ENCODE measurements around the gene KIF26B.
"Not testable (repeated sequence)": the region's sequence is repeated elsewhere in the genome, so short reads cannot be mapped to it uniquely, and the experiment has no call there.

Gene KIF26B

DNA sequence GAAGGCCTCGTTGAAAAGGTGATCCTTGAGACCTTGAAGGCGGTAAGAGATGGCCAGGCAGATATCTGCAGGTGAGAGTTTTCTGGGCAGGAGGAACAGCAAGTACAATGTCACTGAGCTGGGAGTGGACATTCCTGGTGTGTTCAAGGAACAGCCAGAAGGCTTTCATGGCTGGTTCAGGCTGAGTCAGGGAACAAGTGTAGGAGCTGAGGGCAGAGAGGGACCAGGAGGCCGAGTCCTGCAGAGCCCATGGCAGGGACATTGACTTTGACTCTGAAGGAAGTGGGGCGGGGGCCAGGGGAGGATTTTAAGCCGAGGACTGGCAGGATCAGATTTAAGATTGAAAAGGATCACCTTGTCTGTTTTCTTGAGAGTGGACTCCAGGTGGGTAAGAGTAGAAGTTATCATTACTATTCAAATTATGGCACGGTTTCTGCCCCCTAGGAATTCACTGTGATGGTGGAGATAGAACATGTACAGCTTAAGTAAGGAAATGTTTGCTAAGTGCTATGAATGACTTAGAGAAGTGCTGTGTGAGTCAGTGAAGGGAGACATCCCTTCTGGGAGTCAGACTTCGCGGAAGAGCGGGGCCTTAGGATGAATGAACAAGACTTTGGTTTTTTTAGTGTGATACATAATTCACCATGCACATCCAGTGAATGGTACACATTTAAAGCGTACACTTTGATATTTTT is 202.3 kb downstream of the KIF26B start:
- no peak for DNase-seq (ENCODE audit: low read depth)
- TF ChIP-seq, protein P1, sequence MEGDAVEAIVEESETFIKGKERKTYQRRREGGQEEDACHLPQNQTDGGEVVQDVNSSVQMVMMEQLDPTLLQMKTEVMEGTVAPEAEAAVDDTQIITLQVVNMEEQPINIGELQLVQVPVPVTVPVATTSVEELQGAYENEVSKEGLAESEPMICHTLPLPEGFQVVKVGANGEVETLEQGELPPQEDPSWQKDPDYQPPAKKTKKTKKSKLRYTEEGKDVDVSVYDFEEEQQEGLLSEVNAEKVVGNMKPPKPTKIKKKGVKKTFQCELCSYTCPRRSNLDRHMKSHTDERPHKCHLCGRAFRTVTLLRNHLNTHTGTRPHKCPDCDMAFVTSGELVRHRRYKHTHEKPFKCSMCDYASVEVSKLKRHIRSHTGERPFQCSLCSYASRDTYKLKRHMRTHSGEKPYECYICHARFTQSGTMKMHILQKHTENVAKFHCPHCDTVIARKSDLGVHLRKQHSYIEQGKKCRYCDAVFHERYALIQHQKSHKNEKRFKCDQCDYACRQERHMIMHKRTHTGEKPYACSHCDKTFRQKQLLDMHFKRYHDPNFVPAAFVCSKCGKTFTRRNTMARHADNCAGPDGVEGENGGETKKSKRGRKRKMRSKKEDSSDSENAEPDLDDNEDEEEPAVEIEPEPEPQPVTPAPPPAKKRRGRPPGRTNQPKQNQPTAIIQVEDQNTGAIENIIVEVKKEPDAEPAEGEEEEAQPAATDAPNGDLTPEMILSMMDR (IDR thresholded peaks at IDR 0.05; ENCODE audit: control insufficient read depth, insufficient read depth, low read depth, low read length, missing control alignments): no peak
- H3K4me3 ChIP-seq (ENCODE audit: control insufficient read depth, low read depth, low read length): no peak overlapping the region

DNA sequence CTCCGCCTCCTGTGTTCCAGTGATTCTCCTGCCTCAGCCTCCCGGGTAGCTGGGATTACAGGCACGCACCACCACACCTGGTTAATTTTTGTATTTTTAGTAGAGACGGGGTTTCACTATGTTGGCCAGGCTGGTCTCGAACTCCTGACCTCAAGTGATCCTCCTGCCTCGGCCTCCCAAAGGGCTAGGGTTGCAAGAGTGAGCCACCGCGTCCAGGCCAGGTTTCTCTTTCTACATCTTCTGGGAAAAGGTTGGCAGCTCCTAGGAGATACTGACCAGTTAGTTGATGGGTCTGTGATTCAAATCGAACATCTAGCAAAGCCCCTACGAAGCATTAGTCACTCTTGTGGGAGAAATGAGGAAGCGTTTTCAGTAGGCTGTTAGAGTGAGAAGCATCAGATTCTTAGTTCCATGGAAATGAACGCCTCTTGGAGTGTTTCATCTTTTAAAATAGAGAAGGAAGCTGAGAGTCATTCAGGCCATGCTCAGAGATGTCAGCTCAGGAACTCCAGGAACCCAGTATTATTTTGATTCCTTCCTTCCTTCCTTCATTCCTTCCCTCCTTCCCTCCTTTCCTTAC is 204.4 kb downstream of the KIF26B start:
- not testable (repeated sequence) for H3K4me3 ChIP-seq (ENCODE audit: control insufficient read depth, low read depth, low read length); DNase-seq (ENCODE audit: low read depth)

DNA sequence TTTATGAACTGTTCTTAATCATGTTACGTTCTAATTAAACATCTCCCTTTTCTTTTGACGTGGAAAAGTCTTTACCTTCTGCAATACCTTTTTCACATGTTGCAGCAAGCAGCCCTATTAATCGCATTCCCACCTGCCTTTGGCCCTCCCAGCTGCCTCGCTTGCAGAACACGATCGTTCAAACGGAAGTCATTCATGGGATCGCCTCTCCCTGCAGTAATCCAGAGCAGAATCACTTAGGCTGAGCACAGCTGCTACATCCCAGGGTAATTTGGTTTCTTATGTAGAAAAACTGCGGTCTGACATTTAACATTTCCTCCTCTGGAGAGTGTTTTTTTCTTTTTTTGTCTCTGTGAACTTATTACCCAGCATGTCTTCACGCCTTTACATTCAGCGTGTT is 206.3 kb downstream of the KIF26B start:
- no peak for DNase-seq (ENCODE audit: low read depth)
- no peak overlapping the region for H3K4me3 ChIP-seq (ENCODE audit: control insufficient read depth, low read depth, low read length)
- TF ChIP-seq, protein P1 (IDR thresholded peaks at IDR 0.05; ENCODE audit: control insufficient read depth, insufficient read depth, low read depth, low read length, missing control alignments): no peak

DNA sequence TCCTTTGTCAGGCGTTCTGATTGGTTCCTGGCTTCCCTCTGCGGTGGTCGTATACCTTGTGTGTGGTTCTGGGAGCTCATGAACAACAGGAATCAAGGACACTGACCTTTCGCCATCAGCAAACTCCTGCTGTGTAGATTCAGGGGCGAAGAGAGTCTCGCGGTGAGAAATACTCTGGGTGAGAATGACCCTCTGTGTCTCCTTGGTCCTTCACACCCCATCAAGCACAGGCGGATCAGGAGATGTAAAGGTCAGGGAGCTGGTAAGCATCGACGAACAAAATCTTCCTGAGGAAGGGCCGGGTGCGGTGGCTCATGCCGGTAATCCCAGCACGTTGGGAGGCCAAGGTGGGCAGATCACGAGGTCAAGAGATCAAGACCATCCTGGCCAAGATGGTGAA is 207.2 kb downstream of the KIF26B start:
- H3K4me3 ChIP-seq (ENCODE audit: control insufficient read depth, low read depth, low read length): no peak overlapping the region
- TF ChIP-seq, protein P1 (IDR thresholded peaks at IDR 0.05; ENCODE audit: control insufficient read depth, insufficient read depth, low read depth, low read length, missing control alignments): no peak
- DNase-seq (ENCODE audit: low read depth): no peak

DNA sequence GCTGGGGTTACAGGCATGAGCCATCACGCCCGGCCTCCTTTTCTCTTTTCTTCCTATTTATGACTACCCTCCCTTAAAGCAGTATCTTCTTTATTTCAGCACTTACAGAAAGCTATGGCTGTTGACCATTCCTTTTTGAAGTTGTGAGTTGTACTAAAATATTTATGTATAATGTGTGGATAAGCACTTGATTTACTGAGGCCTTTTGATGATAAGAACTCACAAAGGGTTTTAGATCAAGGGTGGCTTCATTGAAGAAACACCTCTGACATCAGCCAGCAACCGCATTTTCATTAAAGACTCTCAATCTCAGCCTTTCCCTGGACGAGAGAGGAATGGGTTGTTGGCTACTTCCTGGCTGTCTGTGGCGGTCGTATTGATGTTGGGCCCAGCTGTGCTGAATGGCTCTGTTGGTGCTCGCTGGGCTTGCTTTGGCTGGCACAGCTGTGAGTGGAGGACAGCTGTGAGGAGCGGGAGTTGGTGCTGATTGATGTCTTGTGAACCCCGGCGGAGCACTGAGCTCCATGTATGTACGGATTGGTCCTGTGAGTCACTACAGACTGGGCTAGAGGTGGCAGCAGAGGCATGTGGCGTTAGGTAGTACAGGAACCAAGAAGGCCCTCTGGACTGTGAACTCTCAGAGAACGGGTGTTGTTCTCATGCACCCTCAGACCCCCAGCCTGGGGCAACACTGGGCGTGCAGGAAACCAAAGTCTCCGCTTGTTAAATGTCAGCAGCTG is 208.8 kb downstream of the KIF26B start:
- DNase-seq (ENCODE audit: low read depth): no peak
- no peak overlapping the region for H3K4me3 ChIP-seq (ENCODE audit: control insufficient read depth, low read depth, low read length)
- TF ChIP-seq, protein P1 (IDR thresholded peaks at IDR 0.05; ENCODE audit: control insufficient read depth, insufficient read depth, low read depth, low read length, missing control alignments): no peak

DNA sequence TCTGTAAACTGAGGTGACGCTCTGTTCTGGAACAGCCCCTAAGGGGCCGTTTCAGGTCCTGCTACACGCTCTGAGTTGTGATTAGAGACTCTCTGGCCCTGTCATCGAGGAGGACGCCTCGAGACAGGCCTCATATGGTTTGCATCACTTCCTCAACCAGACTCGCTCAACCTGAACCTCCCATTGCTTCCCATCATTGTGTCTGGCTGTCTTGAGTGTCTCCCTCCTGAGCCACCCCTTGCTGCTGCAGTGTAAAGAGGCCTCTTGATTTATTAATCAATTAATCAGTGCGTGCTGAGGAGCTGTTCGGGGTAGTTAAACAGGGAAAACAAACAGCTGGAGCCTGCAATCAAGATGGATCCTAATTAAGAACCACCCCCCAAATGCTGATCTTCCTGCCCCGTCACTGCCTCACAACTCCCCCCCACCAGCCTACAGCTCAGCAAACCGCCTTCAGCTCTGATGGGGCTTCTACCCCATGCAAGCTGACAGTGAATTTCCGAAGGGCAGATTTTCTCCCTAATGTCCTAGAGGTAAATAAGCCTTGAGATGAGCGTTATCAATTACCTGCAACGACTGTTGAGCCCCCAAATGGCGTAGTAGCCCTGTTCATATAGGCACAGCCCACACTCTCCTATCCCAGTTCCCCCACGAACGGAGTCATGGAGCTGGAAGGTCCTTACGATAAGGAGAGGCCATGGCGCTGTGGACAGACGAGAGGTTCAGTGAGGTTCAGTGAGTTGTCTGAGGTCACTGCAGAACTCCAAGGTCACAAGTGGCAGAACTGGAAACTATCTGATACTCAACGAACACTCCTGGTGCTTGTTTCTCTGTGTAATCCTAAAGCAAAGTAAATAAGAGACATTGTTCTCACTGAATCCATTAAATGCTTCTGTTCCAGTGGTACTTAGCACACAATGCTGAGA is 210.6 kb downstream of the KIF26B start:
- DNase-seq (ENCODE audit: low read depth): no peak
- TF ChIP-seq, protein P1 (IDR thresholded peaks at IDR 0.05; ENCODE audit: control insufficient read depth, insufficient read depth, low read depth, low read length, missing control alignments): no peak
- H3K4me3 ChIP-seq (ENCODE audit: control insufficient read depth, low read depth, low read length): no peak overlapping the region

All from AG09309 (cell line).